PFSK-1 (cell line): ENCODE results near the gene CCR2.

ENCODE experiments used
- FOXP2 ChIP-seq: optimal IDR thresholded peaks from 2 replicates; pipeline ENCODE3; 2011; ENCODE audit warnings: borderline replicate concordance, control low read depth, inconsistent platforms; ENCODE audit not compliant: insufficient read depth; ENCODE audit errors: extremely low read length, extremely low read depth
- POLR2AphosphoS5 ChIP-seq: IDR thresholded peaks from 2 replicates; pipeline ENCODE4 v1.6.1; 2012; ENCODE audit warnings: low read depth, mild to moderate bottlenecking, control low read depth, low read length, moderate library complexity
- REST ChIP-seq, 2 experiments: IDR thresholded peaks; 2 replicates each; pipeline versions ENCODE4 v1.6.1 to v1.8.0; 2011 to 2012; ENCODE audit warnings: low read depth in 2 of 2, low read length in 2 of 2, control low read depth in 1 of 2, inconsistent platforms in 1 of 2, mild to moderate bottlenecking in 1 of 2, moderate library complexity in 1 of 2; ENCODE audit not compliant: insufficient read depth in 1 of 2
- SIN3A ChIP-seq: IDR thresholded peaks from 2 replicates; pipeline ENCODE4 v1.6.1; 2012; ENCODE audit warnings: mild to moderate bottlenecking, low read length, moderate library complexity, borderline replicate concordance; ENCODE audit not compliant: insufficient read depth
- TAF1 ChIP-seq: IDR thresholded peaks from 2 replicates; pipeline ENCODE4 v1.6.1; 2012; ENCODE audit warnings: low read length, control low read depth, borderline replicate concordance; ENCODE audit not compliant: insufficient read depth

Gene CCR2

DNA sequence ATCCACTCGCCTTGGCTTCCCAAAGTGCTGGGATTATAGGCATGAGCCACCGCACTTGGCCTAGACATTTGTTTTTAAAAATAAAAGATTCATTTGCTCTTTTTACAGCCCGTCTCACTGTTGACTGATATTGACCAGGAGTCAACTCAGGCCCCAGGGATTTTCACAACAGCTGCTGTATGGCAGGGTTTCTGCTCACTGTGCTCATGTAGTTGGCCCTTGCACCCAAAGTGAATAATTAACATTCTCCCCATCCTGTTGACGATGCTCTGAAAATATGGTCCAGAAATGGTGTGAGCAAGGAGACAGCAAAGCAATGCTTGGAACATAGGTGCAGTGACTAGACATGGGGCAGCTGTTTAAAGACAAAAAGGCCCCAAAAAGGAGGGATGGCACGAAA is 13.9 kb downstream of the CCR2 start:
- TF ChIP-seq SIN3A (no peak), FOXP2 (no peak), TAF1 (no peak), POLR2AphosphoS5 (no peak)

- TF ChIP-seq REST (IDR thresholded peaks at IDR 0.05; ENCODE audit: insufficient read depth in 1 of 2, low read depth in 2 of 2, low read length in 2 of 2) = no peak
- TF ChIP-seq TAF1 = no peak
- no peak for TF ChIP-seq POLR2AphosphoS5
- no peak for TF ChIP-seq FOXP2
- TF ChIP-seq SIN3A = no peak
Observed at GRCh38 chr3:46368569-46368968, 14.7 kb downstream of the CCR2 start.

GRCh38 chr3:46369151-46369550 is 15.2 kb downstream of the CCR2 start:
- TF ChIP-seq SIN3A = no peak
- no peak for TF ChIP-seq POLR2AphosphoS5
- no peak for TF ChIP-seq TAF1
- TF ChIP-seq REST (IDR thresholded peaks at IDR 0.05; ENCODE audit: insufficient read depth in 1 of 2, low read depth in 2 of 2, low read length in 2 of 2) = no peak
- no peak for TF ChIP-seq FOXP2

DNA sequence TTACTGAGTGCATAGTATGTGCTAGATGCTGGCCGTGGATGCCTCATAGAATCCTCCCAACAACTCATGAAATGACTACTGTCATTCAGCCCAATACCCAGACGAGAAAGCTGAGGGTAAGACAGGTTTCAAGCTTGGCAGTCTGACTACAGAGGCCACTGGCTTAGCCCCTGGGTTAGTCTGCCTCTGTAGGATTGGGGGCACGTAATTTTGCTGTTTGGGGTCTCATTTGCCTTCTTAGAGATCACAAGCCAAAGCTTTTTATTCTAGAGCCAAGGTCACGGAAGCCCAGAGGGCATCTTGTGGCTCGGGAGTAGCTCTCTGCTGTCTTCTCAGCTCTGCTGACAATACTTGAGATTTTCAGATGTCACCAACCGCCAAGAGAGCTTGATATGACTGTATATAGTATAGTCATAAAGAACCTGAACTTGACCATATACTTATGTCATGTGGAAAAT is 15.8 kb downstream of the CCR2 start:
- TF ChIP-seq REST (IDR thresholded peaks at IDR 0.05; ENCODE audit: insufficient read depth in 1 of 2, low read depth in 2 of 2, low read length in 2 of 2) = no peak
- no peak for TF ChIP-seq TAF1
- TF ChIP-seq POLR2AphosphoS5 = no peak
- no peak for TF ChIP-seq FOXP2
- TF ChIP-seq SIN3A = no peak

- TF ChIP-seq TAF1 (no peak), REST (IDR thresholded peaks at IDR 0.05; ENCODE audit: insufficient read depth in 1 of 2, low read depth in 2 of 2, low read length in 2 of 2) (no peak), POLR2AphosphoS5 (no peak), FOXP2 (no peak), SIN3A (no peak)
Observed at GRCh38 chr3:46370839-46371518, 17.1 kb downstream of the CCR2 start, which contains the start of gene CCR5. Gene CCR5, plus strand, starts transcription at chr3:46370946. Its CDS starts 1,957 bp downstream, at chr3:46372903.
